Body of pancreas (tissue), 4 donors: ENCODE data around the gene TTC28. TPM values are rescaled to one million over a fixed set of nuclear protein-coding genes. Genes with fewer than 3 reads are reported as not detected.
A peak's percentile ranks its signal among the peaks of the same experiment; 100 is the strongest.

Experiments used
- ATAC-seq: fragments of 150-250 bp; one replicate; pipeline ENCODE4 v1.9.1; 2016
- DNase-seq, 4 donors: peaks; one replicate each; pipeline ENCODE4 v3.0.0-alpha.2; 2019
- H3K27ac ChIP-seq, 4 donors: fragments of 200-600 bp; sonication (generic); 1 replicate in 3 of 4; 2 replicates in 1 of 4; pipeline versions ENCODE4 v1.5.1 to v1.6.1; 2016 to 2019; ENCODE audit warnings: mild to moderate bottlenecking in 1 of 4, mixed read lengths in 1 of 4, moderate library complexity in 1 of 4
- H3K27me3 ChIP-seq, 2 donors: fragments of 200-600 bp; sonication (generic); one replicate each; pipeline ENCODE4 v1.6.0; 2016; ENCODE audit warnings: mild to moderate bottlenecking in 1 of 2
- H3K36me3 ChIP-seq, 2 donors: fragments of 200-600 bp; sonication (generic); replicated peaks in 1 of 2; 2 replicates each; pipeline ENCODE4 v1.5.1; 2016; ENCODE audit warnings: low read depth in 2 of 2; ENCODE audit not compliant: insufficient read depth in 1 of 2
- H3K4me1 ChIP-seq: fragments of 200-600 bp; sonication (generic); one replicate; pipeline ENCODE4 v1.6.0; 2016
- H3K4me3 ChIP-seq, 2 donors: fragments of 200-600 bp; sonication (generic); 1 replicate in 1 of 2; 2 replicates in 1 of 2; pipeline ENCODE4 v1.5.1; 2016 to 2019
- H3K9me3 ChIP-seq, 3 donors: fragments of 200-600 bp; sonication (generic); 1 replicate in 2 of 3; 2 replicates in 1 of 3; pipeline ENCODE4 v1.5.1; 2016
- CTCF ChIP-seq, 7 experiments: fragments of 450-650 bp in 4 of 7; fragments of 200-600 bp in 3 of 7; sonication (generic) in 3 of 7; IDR thresholded peaks; one replicate each; pipeline ENCODE4 v1.5.1; 2016 to 2019; ENCODE audit warnings: antibody characterized with exemption in 7 of 7
- POLR2A ChIP-seq, 3 donors: fragments of 450-650 bp; IDR thresholded peaks; one replicate each; pipeline ENCODE4 v1.6.1; 2016; ENCODE audit warnings: antibody characterized with exemption in 3 of 3, mild to moderate bottlenecking in 2 of 3
- WGBS, 2 donors: methylation state at CpG; one replicate each; pipeline ENCODE4 v1.1.5; 2017; 5-methylcytosine and 5-hydroxymethylcytosine counted together
- intact Hi-C: fragments of 100-400 bp; cut with DNase I; formaldehyde crosslinking; loops from one replicate; pipeline ENCODE4 v1.15.1; 2023
- total RNA-seq, 2 donors: library from RNA; depleted of rRNA; stranded (reverse); fragments of >200 nt; gene quantifications; one replicate each; pipeline ENCODE4 v1.1.0, GENCODE V29; 2016

The TTC28 gene
- total RNA-seq, 2 donors from 2014 or later: 21.0 to 87.3 TPM

GRCh38 chr22:27992294-27993165 is 687.1 kb downstream of the TTC28 start:
- DNase-seq (peak in 2 of 4 donors; percentile 2 to 9), ATAC-seq (no peak)
- no peaks in the 10 kb centered on the region for H3K27me3 ChIP-seq
- H3K27ac ChIP-seq: no peak overlapping the region
- H3K4me1 ChIP-seq: no peaks in the 10 kb centered on the region
- intact Hi-C loops: no loop called here
- TF ChIP-seq POLR2A (IDR thresholded peaks at IDR 0.05) (no peak), CTCF (IDR thresholded peaks at IDR 0.05) (no peak)
- H3K36me3 ChIP-seq: peaks cover 0 to 4% of the 10 kb centered on the region in 2 donors
- no peak overlapping the region for H3K4me3 ChIP-seq
- H3K9me3 ChIP-seq: no peaks in the 10 kb centered on the region
- WGBS, 2 donors: 92 to 93% methylated on average over 15 to 23 of the region's 23 CpGs

- H3K27me3 ChIP-seq: no peaks in the 10 kb centered on the region
- ATAC-seq (no peak), DNase-seq (peak in 1 of 4 donors; percentile 4)
- WGBS, 2 donors: 86 to 93% methylated on average over 6 to 7 of the region's 7 CpGs
- TF ChIP-seq POLR2A (IDR thresholded peaks at IDR 0.05) (no peak), CTCF (IDR thresholded peaks at IDR 0.05) (no peak)
- peaks cover 0 to 4% of the 10 kb centered on the region in 2 donors for H3K36me3 ChIP-seq
- H3K4me3 ChIP-seq: no peak overlapping the region
- intact Hi-C loops: no loop called here
- no peaks in the 10 kb centered on the region for H3K9me3 ChIP-seq
- no peaks in the 10 kb centered on the region for H3K4me1 ChIP-seq
- H3K27ac ChIP-seq: no peak overlapping the region
Measured at GRCh38 chr22:27991586-27992293, 687.9 kb downstream of the TTC28 start.

- peak overlapping the region in 1 of 4 donors; percentile 23 for H3K27ac ChIP-seq
- no peak for TF ChIP-seq POLR2A (IDR thresholded peaks at IDR 0.05)
- TF ChIP-seq CTCF (IDR thresholded peaks at IDR 0.05): peak in 2 of 7 experiments; percentile 18 to 21
- no peaks in the 10 kb centered on the region for H3K27me3 ChIP-seq
- H3K4me3 ChIP-seq: no peak overlapping the region
- 63 to 90% methylated on average over 10 to 12 of the region's 12 CpGs for WGBS, 2 donors
- ATAC-seq (peak; percentile 59), DNase-seq (peak in 3 of 4 donors; percentile 28 to 35 (median 33))
- H3K4me1 ChIP-seq: no peaks in the 10 kb centered on the region
- H3K9me3 ChIP-seq: no peaks in the 10 kb centered on the region
- intact Hi-C loops: no loop called here
- H3K36me3 ChIP-seq: peaks cover 0 to 4% of the 10 kb centered on the region in 2 donors
Measured at GRCh38 chr22:27990879-27991278, 688.8 kb downstream of the TTC28 start.

GRCh38 chr22:27990451-27990840 is 689.2 kb downstream of the TTC28 start:
- H3K27ac ChIP-seq: peak overlapping the region in 1 of 4 donors; percentile 23
- H3K4me1 ChIP-seq: no peaks in the 10 kb centered on the region
- intact Hi-C loops: no loop called here
- H3K27me3 ChIP-seq: no peaks in the 10 kb centered on the region
- DNase-seq: peak in 1 of 4 donors; percentile 3
- no peaks in the 10 kb centered on the region for H3K9me3 ChIP-seq
- TF ChIP-seq POLR2A (IDR thresholded peaks at IDR 0.05): no peak
- no peak for TF ChIP-seq CTCF (IDR thresholded peaks at IDR 0.05)
- peaks cover 0 to 4% of the 10 kb centered on the region in 2 donors for H3K36me3 ChIP-seq
- H3K4me3 ChIP-seq: no peak overlapping the region
- 88 to 89% methylated on average over 14 to 15 of the region's 15 CpGs for WGBS, 2 donors
- no peak for ATAC-seq
